Measurements from ENCODE around the gene C11orf21.
A peak's percentile ranks its signal among the peaks of the same experiment; 100 is the strongest.

C11orf21 gene

DNA sequence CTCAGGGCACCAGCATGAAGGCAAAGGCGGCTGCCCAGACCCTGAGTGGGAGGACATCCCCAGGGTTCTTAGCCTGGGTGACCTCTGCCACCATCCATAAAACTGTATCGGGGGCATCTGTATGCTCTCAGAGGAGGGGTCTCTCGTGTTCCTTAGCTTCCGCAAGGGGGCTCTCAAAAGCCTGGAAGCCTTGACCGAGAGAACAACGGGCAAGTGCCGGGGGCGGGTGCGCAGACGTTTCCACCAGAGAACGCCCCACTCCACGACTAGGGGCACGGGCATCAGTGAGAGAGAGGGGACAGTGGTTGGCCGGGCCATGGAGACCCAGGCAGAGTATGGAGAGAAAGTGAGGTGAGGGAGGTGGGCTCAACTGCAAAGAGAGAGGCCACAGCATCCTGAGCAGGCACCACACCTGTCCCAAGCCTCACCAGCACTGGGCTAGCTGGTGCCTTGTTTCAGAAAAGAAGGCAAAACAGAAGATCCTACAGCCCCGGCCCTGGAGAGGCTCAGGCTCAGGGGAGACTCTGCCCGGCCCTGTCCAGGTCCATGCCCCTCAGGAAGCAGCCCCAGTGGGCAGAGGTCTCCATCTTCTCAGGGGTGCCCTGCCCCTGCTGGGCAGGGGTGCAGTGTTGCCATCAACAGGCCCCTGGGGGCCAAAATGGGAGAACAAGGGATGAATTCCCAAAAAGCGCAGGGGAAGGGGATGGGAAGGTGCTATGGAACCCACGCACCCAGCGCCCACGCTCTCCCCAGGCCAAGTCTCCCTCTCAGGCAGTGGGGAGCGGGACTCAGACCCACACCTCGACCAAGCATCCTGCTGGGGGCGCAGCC is 6.0 kb upstream of the C11orf21 start:
- DNase-seq, result no peak

DNA sequence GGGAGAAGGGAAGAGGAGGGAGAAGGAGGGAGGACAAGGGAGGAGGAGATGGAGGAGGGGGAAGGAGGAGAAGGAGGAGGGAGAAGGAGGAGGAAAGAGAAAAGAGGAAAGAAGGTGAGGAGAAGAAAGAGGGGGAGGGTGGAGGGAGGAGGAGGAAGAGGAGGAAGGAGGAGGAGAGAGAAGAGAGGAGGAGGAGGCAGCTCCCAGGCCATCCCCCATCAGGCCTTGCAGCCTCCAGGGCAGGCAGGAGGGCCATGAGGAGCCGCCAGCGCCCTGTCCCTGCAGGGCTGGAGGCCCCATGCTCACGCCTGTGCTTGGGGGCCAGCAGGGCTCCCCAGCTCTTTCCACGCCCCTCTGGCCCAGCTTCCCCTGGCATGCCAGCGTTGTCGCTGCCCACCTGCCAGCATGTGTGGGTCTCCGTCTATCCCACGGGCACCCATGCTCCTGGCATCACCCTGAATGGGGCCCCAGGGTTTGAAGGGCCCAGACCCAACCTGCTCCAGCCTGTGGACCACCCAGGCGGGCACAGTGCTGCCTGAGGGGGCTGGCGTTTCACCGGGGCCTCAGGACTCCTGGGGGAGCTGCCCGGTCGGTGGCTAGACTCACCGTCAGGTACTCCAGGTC is 5.3 kb upstream of the C11orf21 start:
- no peak for DNase-seq

DNA sequence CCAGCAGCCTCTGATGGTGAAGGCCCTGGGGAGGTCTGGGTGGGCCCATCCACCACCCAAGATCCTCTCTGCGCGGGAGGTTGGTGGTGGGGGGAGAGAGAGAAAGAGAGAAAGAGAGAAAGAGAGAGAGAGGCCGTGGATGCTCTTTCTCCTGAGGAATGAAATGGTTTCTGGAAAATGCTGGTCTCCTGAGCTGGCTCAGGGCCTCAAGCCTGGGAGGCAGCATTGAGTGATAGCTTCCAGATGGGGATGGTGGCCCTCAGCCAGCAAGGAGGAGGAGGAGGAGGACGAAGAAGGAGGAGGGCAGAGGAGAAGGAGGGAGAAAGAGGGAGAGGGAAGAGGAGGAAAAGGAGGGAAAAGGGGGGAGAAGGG is 4.7 kb upstream of the C11orf21 start:
- no peak for DNase-seq

DNA sequence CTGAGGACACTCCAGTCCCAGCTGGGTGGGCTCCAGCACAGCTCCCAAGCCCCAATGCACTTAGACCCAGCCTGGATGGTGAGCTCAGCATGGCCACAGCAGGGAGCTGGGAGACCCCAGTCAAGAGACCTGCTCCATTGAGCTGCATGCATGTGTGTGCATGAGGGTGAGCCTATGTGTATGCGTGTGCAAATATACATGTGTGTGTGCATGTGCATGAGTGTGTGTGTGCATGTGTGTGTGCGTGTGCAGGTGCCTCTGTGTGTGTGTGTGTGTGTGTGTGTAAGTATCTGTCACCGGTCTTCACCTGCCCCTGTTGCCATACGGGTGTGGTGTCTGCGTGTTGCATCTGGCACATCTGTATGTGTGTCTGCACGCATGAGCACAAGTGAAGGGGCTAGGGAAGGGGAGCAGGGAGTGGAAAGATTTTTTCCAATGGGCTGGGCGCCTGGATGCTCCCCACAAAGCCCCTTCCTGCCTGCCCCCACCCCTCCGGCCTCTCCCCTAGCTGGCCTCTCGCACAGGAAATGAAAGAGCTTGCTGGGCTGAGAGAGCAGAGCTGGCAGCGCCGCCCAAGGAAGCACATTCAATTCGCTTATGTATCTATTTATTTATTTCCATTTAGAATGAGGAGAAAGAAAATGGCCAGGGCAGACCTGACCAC is 4.2 kb upstream of the C11orf21 start:
- no peak for DNase-seq

DNA sequence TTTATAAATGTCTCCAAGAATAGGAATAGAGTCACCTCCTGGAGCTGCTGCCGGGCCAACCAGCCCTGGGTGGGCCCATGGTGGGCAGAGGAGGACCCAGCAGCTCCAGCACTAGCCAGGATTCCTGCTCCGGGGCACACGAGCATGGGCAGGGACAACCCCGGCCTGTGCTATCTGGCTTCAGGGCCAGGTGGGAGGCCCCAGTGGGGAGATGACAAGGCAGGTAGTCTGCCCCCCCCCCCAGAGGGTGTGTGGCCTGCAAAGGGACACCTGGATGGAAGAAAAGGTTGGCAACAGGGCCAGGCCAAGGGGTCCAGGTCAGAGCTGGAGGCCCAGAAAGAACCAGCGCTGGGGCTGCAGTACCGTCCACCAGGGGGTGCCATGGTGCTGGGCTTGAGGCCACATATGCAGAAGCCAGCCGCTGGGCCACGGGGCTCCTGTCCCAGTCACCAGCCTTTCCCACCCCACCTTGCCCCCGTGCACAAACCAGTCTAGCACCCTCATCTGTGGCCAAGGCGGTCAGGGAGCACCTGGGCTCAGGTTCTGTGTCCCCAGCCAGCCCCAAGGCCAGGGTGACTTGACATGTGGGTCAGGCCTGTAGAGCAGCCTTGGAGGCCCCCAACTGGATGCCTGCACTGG is 3.5 kb upstream of the C11orf21 start:
- DNase-seq, result peak; percentile 20

DNA sequence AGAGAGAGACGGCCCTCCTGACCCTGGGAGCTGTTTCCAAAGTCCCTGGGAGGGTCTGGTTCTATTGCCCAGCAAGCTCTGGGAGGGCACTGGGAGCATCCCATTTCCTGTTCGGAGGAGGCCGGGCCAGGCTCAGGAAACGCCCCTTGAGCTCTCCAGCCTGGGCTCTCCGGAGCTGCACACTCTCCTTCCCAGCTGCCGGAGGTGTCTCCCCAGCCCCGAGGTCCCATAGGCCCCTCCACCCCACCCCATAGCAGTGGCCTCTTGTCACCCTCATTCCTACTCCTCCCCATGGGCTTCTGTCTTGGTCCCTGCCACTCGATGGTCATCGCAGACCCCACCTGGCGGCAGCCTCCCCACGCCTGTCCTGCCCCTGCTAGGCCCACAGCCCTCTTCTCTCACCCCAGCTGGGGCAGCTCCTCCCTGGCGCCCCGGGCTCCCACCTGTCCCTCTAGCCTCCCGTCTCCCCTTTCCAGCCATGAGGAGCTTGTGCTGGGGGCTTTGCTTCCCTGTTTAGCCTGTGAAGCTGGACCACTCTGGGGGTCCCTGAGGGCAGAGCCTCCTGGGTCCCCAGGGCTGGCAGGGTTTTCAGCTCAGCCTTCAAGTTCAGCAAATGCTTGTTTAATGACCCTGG is 2.9 kb upstream of the C11orf21 start:
- no peak for DNase-seq

DNA sequence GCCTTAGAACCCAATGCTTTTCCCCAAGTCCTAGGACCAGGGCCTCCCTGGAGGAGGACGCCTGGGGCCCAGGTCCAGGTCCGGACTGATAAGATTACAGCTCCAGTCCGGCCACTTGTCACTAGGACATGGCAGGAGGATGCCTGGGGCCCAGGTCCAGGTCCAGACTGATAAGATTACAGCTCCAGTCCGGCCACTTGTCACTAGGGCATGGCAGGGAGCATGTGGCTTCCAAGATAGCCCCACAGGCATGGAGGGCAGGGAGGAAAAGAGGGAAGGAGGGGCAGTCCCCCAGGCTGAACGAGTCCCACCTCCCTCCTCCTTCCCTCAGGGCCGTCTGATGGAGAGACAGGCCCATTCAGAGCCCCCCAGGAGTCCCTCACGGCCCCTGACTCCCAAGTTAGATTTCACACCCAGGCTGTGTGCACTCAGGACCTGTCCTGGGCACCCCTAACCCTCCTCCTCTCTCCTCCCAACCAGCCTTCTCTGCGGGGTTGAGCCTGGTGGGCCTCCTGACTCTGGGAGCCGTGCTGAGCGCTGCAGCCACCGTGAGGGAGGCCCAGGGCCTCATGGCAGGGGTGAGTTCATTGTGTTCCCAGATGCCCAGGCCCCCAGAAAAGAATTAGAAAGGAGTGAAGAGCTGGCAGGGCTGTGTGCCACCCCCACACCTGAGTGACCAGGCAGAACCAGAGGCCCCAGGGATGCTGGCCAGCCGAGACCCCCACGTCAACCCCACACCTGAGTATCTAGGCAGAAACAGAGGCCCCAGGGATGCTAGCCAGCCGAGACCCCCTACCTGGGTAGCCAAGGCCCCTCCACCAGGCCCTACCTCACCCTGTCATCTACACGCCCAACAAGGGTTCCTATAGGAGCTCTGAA is 2.1 kb upstream of the C11orf21 start:
- DNase-seq, result no peak

DNA sequence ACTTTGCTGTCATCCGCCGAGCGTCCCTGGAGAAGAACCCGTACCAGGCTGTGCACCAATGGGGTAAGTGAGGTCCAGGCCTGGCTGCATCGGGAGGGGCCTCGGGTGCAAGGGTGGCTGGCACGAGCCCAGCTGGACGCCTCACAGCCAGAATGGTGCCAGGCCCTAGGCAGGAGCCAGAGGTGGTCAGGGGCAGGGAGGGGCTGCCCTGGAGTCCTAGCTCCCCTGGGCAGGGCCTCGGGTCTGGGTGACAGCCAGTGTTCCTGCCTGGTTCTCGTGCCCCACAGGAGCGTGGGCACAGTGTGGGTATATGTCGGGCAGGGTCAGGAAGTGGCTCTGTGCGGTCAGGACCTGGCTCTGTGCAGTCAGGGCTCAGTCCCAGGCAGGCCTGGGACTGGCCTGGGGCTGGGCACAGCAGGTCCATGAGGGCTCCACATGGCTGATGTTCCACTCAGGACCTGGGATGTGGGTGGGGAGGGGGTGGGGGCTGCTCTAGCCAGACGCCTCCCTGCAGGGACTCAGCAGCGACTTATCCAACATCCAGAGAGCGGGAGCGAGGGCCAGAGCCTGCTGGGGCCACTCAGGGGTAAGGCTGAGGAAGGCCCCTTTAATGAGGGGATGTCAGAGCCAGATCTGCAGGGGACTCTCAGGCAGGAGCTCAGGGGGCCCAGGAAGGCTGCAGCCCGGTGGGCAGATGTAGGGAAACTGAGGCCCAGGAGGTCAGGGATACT is 1.3 kb upstream of the C11orf21 start:
- DNase-seq, result no peak

DNA sequence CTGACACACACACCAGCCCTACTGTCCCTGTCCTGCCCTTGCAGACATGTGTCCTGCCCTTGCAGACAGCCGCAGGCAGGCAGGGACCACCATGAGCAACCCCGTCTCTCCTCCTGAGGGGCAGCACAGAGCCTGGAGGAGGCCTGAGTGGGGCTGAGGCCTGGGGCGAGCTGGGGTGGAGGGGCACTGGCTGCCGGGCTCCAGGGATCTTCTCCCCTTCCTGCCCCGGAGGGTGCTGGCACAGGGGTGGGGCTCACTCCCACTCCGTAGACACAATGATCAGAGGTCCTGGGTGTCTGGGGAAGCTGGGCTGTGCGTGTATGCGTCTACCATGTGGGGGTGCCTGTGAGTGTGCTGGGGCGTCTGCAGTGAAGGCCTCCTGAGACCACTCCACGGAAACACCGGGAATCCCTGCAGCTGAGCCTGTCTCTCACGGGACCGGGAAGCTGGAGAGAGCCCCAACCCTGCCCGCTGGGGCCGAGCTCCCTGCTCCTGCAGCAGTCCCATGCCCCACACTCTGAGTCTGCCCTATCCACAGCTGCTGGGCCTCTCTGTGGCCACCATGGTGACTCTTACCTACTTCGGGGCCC is 683 bp upstream of the C11orf21 start:
- DNase-seq, result no peak

DNA sequence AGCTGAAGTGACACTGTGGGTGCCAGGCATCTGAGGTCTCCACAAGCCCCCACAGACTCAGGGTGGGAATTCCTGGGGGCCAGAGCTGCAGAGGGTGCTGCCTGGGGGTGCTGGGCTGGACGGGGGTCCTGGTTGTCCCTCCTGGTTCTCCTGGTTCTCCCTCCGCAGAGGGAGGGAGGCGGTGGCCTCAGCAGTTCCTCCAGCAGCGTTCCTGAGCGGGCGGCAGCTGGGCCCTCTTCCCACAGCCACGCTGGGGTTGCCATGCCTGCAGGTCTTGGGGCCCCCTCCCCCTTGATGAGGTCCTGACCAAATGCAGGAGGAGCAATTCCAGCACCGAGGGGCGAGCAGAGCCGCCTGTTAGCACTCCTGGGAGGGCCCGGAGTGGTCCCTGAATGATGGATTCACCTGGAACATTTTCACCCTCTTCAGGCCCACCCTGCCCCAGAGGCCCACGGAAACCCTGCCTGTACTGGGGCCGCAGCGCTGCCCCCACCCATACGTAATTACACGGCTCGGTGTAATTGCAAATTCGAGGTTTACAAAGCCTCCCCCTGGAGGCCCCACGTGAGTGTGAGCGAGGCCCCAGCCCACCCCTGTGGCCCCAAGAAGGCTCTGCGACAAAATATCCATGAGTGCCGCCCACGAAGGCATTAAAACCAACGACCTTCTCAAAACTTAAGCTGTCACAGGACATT is 635 bp downstream of the C11orf21 start:
- DNase-seq, result no peak

DNA sequence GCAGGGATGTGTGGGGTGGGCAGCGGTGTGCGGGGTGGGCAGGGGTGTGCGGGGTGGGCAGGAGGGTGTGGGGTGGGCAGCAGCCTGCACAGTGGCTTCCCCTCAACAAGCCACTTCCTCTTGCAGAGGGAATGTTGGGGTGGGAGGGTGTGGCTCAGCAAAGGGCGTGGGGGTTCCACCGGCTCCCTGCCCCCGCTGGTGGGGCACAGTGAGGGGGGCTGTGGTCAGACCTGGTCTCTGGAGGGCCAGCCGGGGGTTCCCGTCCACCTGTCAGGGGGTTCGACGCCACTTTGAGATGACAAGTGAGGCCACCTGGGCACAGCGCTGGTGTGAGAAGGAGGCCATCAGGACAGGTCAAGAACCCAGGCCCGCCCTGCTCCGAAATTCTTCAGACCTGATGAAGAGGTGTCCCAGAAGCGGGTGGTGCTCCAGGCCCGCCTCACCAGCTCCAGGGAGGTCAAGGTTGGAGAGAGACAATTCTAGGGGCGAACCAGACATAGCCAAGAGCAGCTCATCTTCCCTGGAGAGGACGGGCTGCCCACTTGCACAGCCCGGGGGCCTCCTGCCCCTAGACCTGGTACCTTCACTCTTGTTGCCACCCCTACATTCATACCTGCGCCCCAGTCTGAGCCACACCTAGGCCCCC is 1.3 kb downstream of the C11orf21 start:
- no peak for DNase-seq

DNA sequence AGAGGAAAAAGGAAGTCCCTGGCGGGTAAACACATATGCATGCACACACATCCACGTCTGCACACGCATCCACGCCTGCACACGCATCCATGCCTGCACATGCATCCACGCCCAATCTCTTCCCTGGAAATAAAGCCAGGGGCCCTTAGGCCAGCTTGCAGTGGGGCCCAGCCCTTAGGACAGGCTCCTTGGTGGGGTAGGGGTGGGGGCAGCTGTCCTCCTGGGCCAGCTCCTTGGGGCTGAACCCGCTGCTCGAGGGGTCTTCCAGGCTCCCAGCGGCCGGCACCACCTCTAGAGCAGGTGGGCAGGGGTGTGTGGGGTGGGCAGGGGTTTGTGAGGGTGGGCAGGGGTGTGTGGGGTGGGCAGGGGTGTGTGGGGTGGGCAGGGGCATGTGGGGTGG is 1.9 kb downstream of the C11orf21 start:
- no peak for DNase-seq

DNA sequence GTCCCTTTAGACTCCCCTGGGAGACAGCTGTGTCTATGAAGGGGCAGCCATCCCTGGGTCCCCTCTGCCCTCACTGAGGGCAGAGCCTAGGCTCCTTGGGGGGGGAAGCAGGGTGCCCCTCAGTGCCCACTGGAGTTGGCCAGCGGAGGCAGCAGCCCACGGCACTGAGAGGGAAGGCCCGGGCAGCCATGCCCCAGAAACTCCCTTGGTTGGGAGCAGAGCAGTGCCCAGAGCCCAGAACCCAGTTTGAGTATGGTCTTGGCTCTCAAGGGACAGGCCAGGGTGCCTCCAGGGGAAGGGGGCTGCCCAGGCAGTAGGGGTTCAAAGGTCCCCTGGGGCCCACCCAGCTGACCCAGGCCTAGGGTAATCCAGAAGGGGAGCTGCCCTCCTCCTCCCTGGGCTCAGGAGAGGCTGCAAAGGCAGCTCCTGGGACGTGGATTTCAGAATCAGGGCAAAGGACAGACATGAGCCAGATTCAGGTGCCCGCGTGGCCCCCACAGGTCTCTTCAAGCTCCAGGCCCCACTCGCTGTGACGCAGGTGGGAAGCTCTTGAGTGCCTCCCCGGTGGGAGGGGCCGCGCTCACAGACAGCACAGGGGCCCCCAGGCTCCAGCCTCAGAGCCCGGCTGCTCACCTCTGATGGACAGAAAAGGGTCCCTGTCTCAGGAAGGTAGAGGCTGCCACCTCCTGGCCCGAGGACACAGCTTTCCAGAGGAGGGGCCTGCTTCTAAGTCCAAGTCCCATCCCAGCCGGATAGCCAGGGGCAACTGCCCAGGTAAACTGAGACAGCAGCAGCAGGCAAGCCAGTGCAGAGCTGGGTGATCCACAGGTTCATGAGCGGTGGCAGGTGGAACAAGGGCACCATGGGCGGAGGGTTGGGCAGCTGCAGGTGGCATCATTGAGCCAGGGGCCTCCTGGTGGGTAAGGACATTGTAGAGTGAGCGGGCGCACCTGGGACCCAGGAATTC is 2.6 kb downstream of the C11orf21 start:
- DNase-seq, result peak; percentile 53

DNA sequence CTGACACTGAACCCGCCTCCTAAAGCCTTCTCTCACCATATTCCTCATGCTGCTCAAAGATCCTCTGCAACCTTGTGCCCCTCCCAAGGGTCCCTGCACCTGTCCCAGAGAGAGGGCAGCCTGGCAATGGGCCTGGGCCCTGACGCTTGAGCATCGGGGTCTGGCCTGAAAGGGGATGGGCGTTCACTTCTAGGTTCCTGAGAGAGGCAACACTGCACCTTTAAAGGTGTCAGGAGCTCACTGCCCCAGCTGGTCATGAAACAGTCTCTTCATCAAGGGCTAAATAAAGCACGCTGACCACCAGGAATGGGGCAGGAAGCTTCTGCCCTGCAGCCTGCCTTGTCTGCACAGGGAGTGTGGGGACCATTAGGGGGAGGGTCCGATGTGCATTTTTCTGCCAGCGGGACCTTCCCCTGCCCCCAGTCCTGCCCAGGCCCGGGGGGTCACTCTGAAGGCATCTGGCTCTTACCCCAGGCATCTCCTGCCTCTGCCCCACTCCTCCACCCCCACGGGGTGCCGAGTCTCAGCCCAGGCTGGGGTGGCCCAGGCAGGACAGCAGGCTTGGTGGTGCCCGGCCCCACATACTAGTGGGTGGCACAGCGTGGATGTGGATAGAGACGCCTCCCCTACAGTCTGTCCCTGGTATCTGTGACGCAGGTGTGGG is 3.5 kb downstream of the C11orf21 start:
- no peak for DNase-seq

DNA sequence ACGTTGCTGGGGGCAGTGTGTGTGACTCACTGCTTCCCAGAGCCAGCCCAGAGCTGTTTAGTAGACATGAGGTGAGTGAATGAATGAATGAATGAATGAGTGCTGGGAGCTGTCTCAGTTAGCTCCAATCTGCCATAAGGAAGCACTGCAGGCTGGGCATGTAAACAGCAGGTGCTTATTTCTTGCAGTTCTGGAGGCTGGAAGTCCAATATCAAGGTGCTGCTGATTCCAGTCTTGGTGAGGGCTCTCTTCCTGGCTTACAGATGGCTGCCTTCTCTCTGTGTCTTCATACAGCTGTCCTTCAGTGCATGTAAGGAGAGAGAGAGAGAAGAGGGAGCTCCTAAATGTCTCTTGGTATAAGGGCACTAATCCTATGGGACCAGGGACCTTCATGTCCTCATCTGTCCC is 4.1 kb downstream of the C11orf21 start:
- DNase-seq, result no peak

DNA sequence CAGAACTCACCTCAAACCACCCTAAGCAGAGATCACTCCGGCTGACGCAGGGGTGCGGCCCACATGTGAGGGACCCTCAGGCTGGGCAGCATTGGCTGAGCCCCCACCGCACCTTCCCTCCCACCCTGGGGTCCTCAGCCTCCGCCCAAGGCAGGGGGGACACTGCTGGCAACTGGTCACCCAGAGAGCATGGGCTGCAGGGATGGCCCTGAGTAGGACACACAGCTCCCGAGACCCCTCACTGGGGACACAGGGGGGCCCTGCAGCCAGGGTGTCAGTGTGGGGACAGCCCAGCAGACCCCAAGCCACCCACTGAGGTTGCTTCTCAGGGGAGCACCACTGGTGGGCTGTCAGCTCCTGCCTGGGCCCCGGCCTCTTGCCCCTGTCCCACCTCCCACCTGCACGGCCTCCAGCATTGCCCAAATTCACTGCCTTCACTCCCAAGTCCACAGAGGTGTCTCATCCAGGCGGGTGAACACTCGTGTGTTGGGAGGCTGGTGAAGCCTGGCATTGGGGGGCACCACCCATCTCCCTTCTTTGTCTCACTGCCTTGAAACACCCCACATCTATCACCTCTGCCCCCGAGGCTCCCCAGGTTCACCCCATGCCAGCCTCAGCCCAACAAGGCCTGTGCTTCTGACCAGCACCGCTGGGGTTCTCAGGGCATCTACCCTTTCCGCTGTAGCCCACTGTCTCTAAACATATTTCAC is 4.7 kb downstream of the C11orf21 start:
- no peak for DNase-seq

All from DMS153 (cell line).